ENCODE data around the gene FKBP10.

The FKBP10 gene

DNA sequence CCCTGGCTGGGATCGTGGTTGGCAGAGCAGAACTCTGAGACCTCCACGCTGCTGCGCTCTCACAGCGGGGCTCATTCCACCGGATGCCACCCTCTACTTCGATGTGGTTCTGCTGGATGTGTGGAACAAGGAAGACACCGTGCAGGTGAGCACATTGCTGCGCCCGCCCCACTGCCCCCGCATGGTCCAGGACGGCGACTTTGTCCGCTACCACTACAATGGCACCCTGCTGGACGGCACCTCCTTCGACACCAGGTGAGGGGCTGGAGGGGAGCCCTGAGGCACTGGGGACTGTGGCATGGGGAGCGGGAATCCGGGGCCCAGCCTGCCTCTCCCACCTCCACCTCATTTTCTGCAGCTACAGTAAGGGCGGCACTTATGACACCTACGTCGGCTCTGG is 5.2 kb downstream of the FKBP10 start:
- no peak overlapping the region for H3K27ac ChIP-seq
- TF ChIP-seq, protein P1, sequence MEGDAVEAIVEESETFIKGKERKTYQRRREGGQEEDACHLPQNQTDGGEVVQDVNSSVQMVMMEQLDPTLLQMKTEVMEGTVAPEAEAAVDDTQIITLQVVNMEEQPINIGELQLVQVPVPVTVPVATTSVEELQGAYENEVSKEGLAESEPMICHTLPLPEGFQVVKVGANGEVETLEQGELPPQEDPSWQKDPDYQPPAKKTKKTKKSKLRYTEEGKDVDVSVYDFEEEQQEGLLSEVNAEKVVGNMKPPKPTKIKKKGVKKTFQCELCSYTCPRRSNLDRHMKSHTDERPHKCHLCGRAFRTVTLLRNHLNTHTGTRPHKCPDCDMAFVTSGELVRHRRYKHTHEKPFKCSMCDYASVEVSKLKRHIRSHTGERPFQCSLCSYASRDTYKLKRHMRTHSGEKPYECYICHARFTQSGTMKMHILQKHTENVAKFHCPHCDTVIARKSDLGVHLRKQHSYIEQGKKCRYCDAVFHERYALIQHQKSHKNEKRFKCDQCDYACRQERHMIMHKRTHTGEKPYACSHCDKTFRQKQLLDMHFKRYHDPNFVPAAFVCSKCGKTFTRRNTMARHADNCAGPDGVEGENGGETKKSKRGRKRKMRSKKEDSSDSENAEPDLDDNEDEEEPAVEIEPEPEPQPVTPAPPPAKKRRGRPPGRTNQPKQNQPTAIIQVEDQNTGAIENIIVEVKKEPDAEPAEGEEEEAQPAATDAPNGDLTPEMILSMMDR (IDR thresholded peaks at IDR 0.05; ENCODE audit: low read depth, low read length), result no peak

DNA sequence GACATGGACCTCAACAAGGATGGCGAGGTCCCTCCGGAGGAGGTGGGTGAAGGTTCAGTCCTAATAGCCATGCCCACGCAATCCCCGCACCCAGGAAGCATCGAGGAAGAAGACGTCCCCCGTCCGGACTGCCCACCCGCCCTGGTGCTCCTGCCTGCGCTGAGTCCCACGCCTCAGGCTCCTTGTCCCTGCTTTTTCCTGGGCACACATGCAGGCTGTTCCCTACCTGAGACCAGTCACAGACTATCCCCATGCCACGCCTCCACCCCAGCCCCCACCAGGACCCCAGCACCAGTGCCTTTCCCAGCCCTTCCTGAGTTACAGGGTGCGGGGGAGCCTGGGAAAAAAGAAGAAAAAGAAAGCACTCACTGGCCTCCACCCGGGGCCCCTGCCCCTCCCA is 9.0 kb downstream of the FKBP10 start:
- Histone ChIP-seq H3K36me3 (peaks cover 69% of the 10 kb centered on the region), H3K27me3 (ENCODE audit: insufficient read depth, low read depth, severe bottlenecking) (no peaks in the 10 kb centered on the region), H3K4me3 (ENCODE audit: low read depth, low read length) (no peak overlapping the region), H3K27ac (peak overlapping the region; percentile 80), H3K9me3 (ENCODE audit: severe bottlenecking) (no peaks in the 10 kb centered on the region)
- no peak for DNase-seq
- TF ChIP-seq, protein P1 (IDR thresholded peaks at IDR 0.05; ENCODE audit: low read depth, low read length), result no peak

More for the DNA sequence above, 5.2 kb downstream of the FKBP10 start:
- no peaks in the 10 kb centered on the region for H3K9me3 ChIP-seq (ENCODE audit: severe bottlenecking)
- H3K27me3 ChIP-seq (ENCODE audit: insufficient read depth, low read depth, severe bottlenecking), result no peaks in the 10 kb centered on the region
- peaks cover 53% of the 10 kb centered on the region for H3K36me3 ChIP-seq
- no peak overlapping the region for H3K4me3 ChIP-seq (ENCODE audit: low read depth, low read length)
- no peak for DNase-seq

DNA sequence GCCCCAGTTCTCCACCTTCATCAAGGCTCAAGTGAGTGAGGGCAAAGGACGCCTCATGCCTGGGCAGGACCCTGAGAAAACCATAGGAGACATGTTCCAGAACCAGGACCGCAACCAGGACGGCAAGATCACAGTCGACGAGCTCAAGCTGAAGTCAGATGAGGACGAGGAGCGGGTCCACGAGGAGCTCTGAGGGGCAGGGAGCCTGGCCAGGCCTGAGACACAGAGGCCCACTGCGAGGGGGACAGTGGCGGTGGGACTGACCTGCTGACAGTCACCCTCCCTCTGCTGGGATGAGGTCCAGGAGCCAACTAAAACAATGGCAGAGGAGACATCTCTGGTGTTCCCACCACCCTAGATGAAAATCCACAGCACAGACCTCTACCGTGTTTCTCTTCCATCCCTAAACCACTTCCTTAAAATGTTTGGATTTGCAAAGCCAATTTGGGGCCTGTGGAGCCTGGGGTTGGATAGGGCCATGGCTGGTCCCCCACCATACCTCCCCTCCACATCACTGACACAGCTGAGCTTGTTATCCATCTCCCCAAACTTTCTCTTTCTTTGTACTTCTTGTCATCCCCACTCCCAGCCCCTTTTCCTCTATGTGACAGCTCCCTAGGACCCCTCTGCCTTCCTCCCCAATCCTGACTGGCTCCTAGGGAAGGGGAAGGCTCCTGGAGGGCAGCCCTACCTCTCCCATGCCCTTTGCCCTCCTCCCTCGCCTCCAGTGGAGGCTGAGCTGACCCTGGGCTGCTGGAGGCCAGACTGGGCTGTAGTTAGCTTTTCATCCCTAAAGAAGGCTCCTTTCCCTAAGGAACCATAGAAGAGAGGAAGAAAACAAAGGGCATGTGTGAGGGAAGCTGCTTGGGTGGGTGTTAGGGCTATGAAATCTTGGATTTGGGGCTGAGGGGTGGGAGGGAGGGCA is 9.7 kb downstream of the FKBP10 start:
- no peak for DNase-seq
- TF ChIP-seq, protein P1 (IDR thresholded peaks at IDR 0.05; ENCODE audit: low read depth, low read length), result no peak
- Histone ChIP-seq H3K9me3 (ENCODE audit: severe bottlenecking) (no peaks in the 10 kb centered on the region), H3K36me3 (peaks cover 73% of the 10 kb centered on the region), H3K27me3 (ENCODE audit: insufficient read depth, low read depth, severe bottlenecking) (no peaks in the 10 kb centered on the region), H3K27ac (peak overlapping the region; percentile 80), H3K4me3 (ENCODE audit: low read depth, low read length) (no peak overlapping the region)

DNA sequence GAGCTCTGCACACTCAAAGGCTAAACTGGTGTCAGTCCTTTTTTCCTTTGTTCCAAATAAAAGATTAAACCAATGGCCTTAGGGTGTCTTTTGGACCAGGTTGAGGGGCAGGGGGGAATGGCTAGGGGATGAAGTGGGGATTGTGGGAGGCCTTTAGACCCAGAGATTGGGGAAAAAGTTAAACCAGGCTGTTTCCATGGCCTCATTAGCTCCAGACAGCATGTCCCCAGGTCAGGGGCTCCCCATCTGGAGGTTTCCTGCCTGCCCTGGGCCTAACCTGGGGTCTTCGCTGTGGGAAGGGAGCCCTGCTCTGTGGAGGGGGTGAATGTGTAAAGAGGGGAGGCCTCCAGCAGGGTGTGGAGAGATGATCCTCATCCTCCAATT is 10.3 kb downstream of the FKBP10 start:
- Histone ChIP-seq H3K27me3 (ENCODE audit: insufficient read depth, low read depth, severe bottlenecking) (no peaks in the 10 kb centered on the region), H3K27ac (peak overlapping the region; percentile 80), H3K4me3 (ENCODE audit: low read depth, low read length) (no peak overlapping the region), H3K9me3 (ENCODE audit: severe bottlenecking) (no peaks in the 10 kb centered on the region), H3K36me3 (peaks cover 77% of the 10 kb centered on the region)
- TF ChIP-seq, protein P1 (IDR thresholded peaks at IDR 0.05; ENCODE audit: low read depth, low read length), result no peak
- no peak for DNase-seq

DNA sequence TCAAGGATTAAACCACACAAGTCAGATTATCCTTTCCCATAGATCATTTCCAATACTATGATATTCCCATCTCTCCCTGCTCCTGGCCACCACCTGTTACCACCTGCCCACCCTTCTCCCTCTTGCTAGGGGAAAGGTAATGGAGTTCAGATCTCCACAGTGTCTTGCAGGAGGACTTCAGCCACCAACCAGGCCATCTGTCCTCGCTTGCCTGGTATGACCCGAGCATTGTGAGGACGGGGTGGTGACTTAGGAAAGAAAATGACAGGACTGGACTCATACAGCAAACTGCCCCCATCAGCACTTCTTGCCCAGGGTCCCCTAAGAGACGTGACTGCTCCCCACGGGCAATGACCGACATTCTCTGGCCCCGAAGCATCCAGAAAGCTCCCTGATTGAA is 10.8 kb downstream of the FKBP10 start:
- DNase-seq, result peak; percentile 96
- Histone ChIP-seq H3K36me3 (peaks cover 77% of the 10 kb centered on the region), H3K4me3 (ENCODE audit: low read depth, low read length) (peak overlapping the region; percentile 7), H3K27ac (peak overlapping the region; percentile 80), H3K9me3 (ENCODE audit: severe bottlenecking) (no peaks in the 10 kb centered on the region), H3K27me3 (ENCODE audit: insufficient read depth, low read depth, severe bottlenecking) (no peaks in the 10 kb centered on the region)
- TF ChIP-seq, protein P1 (IDR thresholded peaks at IDR 0.05; ENCODE audit: low read depth, low read length), result no peak
